ENCODE data around the gene RPS6KA2.
"Not testable (repeated sequence)": the region's sequence is repeated elsewhere in the genome, so short reads cannot be mapped to it uniquely, and the experiment has no call there.

RPS6KA2 gene

GRCh38 chr6:166369782-166370181 lies 257.3 kb downstream of the RPS6KA2 start:
- no peak for DNase-seq (ENCODE audit: low spot score)

GRCh38 chr6:166366921-166367320 lies 260.1 kb downstream of the RPS6KA2 start:
- DNase-seq (ENCODE audit: low spot score), result no peak

GRCh38 chr6:166365806-166366205 lies 261.2 kb downstream of the RPS6KA2 start:
- DNase-seq (ENCODE audit: low spot score), result no peak

GRCh38 chr6:166365221-166365620 lies 261.8 kb downstream of the RPS6KA2 start:
- DNase-seq (ENCODE audit: low spot score), result peak; percentile 82

GRCh38 chr6:166364456-166364855 lies 262.6 kb downstream of the RPS6KA2 start:
- DNase-seq (ENCODE audit: low spot score), result peak; percentile 60

- DNase-seq (ENCODE audit: low spot score), result not testable (repeated sequence)
Measured at GRCh38 chr6:166362427-166362826, 264.6 kb downstream of the RPS6KA2 start.

- peak; percentile 11 for DNase-seq (ENCODE audit: low spot score)
Measured at GRCh38 chr6:166361077-166361429, 266.0 kb downstream of the RPS6KA2 start.

- peak; percentile 6 for DNase-seq (ENCODE audit: low spot score)
Measured at GRCh38 chr6:166360243-166361076, 266.6 kb downstream of the RPS6KA2 start.

Measured in pons (tissue), 1 donor.